Breast epithelium (tissue), 4 donors: ENCODE results near the gene CTNNA3. TPM values are rescaled to one million over a fixed set of nuclear protein-coding genes. Genes with fewer than 3 reads are reported as not detected.

Experiments used
- DNase-seq, 2 donors: peaks; one replicate each; pipeline ENCODE4 v3.0.0-alpha.2; 2019; ENCODE audit warnings: low spot score in 2 of 2
- H3K27ac ChIP-seq, 2 donors: fragments of 200-600 bp; sonication (generic) in 1 of 2; one replicate each; pipeline ENCODE4 v1.5.1; 2016 to 2019; ENCODE audit warnings: mild to moderate bottlenecking in 1 of 2
- H3K27me3 ChIP-seq, 2 donors: fragments of 200-600 bp; sonication (generic) in 1 of 2; one replicate each; pipeline versions ENCODE4 v1.5.1 to v1.6.0; 2017 to 2019; ENCODE audit warnings: control low read depth in 1 of 2, mild to moderate bottlenecking in 1 of 2
- H3K36me3 ChIP-seq: fragments of 200-600 bp; one replicate; pipeline ENCODE4 v1.5.1; 2019
- H3K4me1 ChIP-seq, 2 donors: fragments of 200-600 bp; sonication (generic); one replicate each; pipeline ENCODE4 v1.5.1; 2016 to 2019; ENCODE audit warnings: control low read depth in 1 of 2
- H3K4me3 ChIP-seq, 3 donors: fragments of 200-600 bp; sonication (generic); 1 replicate in 2 of 3; 2 replicates in 1 of 3; pipeline ENCODE4 v1.5.1; 2016 to 2019; ENCODE audit warnings: mild to moderate bottlenecking in 3 of 3, moderate library complexity in 2 of 3
- H3K9me3 ChIP-seq, 2 donors: fragments of 200-600 bp; sonication (generic) in 1 of 2; one replicate each; pipeline ENCODE4 v1.5.1; 2016 to 2019; ENCODE audit warnings: control low read depth in 1 of 2
- POLR2A ChIP-seq: fragments of 450-650 bp; IDR thresholded peaks from one replicate; pipeline ENCODE4 v1.6.1; 2016; ENCODE audit warnings: antibody characterized with exemption, mild to moderate bottlenecking, moderate library complexity
- POLR2AphosphoS5 ChIP-seq, 3 donors: sonication (generic); formaldehyde crosslinking; IDR thresholded peaks; one replicate each; pipeline ENCODE4 v1.6.1; 2017; ENCODE audit warnings: antibody characterized with exemption in 3 of 3
- intact Hi-C: fragments of 100-400 bp; cut with DNase I; formaldehyde crosslinking; loops from one replicate; pipeline ENCODE4 v1.15.1; 2023; ENCODE audit warnings: low total_unique reads
- total RNA-seq, 3 donors: library from RNA; depleted of rRNA; stranded (reverse); fragments of >200 nt; gene quantifications; one replicate each; pipeline ENCODE4 v1.1.0, GENCODE V29; 2016
- TF ChIP-seq, protein P1 (sequence below), 3 donors: fragments of 450-650 bp; IDR thresholded peaks; one replicate each; pipeline ENCODE4 v1.5.1; 2016 to 2017; ENCODE audit warnings: antibody characterized with exemption in 3 of 3, mild to moderate bottlenecking in 3 of 3, moderate library complexity in 3 of 3

CTNNA3 gene
- total RNA-seq, 3 donors from 2014 or later = 0.33 to 1.1 (median 0.59) TPM

DNA sequence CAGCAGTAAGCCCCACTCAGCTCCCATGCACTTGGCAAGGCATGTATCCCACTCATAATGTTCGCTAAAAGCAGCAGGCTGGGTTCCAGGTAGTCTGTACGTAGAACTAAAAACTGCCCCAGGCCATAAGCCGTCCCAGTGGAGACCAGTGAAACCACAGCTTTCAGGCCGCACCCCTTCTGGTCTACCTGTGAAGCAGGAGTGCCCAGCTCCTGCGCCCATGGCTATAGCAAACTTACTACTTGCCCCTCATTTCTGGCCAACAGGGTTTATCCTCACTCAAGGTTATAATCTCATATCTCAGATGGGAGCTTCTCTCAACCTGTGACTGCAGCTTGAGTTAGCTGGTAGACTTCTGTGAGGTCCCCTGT is 1108.3 kb downstream of the CTNNA3 start:
- Histone ChIP-seq H3K4me3 (no peak overlapping the region), H3K4me1 (no peaks in the 10 kb centered on the region), H3K27me3 (no peaks in the 10 kb centered on the region), H3K9me3 (no peaks in the 10 kb centered on the region), H3K27ac (no peak overlapping the region), H3K36me3 (no peaks in the 10 kb centered on the region)
- DNase-seq = no peak
- TF ChIP-seq, protein P1, sequence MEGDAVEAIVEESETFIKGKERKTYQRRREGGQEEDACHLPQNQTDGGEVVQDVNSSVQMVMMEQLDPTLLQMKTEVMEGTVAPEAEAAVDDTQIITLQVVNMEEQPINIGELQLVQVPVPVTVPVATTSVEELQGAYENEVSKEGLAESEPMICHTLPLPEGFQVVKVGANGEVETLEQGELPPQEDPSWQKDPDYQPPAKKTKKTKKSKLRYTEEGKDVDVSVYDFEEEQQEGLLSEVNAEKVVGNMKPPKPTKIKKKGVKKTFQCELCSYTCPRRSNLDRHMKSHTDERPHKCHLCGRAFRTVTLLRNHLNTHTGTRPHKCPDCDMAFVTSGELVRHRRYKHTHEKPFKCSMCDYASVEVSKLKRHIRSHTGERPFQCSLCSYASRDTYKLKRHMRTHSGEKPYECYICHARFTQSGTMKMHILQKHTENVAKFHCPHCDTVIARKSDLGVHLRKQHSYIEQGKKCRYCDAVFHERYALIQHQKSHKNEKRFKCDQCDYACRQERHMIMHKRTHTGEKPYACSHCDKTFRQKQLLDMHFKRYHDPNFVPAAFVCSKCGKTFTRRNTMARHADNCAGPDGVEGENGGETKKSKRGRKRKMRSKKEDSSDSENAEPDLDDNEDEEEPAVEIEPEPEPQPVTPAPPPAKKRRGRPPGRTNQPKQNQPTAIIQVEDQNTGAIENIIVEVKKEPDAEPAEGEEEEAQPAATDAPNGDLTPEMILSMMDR (IDR thresholded peaks at IDR 0.05) = no peak
- no peak for TF ChIP-seq POLR2AphosphoS5 (IDR thresholded peaks at IDR 0.05)
- no peak for TF ChIP-seq POLR2A
- intact Hi-C loops = no loop called here

DNA sequence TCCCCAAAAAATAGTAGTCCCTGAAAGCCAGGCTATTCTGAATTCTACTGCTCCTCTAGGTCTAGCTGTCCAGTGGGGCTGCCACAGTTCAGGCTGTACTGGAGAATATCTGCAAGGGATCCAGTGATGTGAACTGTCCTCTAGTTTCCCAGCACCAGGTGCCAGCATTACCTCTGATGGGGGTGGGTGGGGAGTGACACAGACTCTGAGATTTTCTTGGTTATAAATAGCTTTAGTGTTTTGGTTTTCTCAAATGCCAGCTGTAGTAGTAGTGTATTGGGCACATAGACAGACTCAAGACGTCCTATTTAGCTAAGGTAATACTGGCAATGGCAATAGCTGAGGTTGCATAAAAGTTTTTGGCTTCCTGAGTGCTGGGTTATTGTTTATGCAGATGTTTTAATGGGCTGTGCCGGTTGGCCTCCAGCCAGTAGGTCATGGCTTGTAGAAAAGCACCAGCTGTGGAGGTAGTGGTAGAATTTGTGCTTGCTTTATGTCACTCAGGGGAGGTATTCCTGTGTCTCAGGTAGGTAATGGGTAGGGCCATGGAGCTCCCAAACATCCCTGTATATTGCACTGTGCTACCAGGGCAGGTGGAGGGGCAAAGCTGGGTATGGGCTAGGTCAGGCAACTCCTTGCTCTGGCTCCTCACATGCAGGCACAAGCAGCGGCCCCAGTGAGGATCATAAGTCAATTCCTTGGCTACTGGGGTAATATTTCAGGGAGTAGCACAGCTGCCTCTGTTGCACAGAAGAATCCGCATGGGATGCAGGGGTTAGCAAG is 1108.9 kb downstream of the CTNNA3 start:
- DNase-seq = no peak
- no peak overlapping the region for H3K27ac ChIP-seq
- intact Hi-C loops = no loop called here
- no peak overlapping the region for H3K4me3 ChIP-seq
- H3K27me3 ChIP-seq = no peaks in the 10 kb centered on the region
- H3K36me3 ChIP-seq = no peaks in the 10 kb centered on the region
- H3K4me1 ChIP-seq = no peaks in the 10 kb centered on the region
- TF ChIP-seq POLR2A = no peak
- TF ChIP-seq, protein P1 (IDR thresholded peaks at IDR 0.05) = no peak
- no peak for TF ChIP-seq POLR2AphosphoS5 (IDR thresholded peaks at IDR 0.05)
- no peaks in the 10 kb centered on the region for H3K9me3 ChIP-seq

DNA sequence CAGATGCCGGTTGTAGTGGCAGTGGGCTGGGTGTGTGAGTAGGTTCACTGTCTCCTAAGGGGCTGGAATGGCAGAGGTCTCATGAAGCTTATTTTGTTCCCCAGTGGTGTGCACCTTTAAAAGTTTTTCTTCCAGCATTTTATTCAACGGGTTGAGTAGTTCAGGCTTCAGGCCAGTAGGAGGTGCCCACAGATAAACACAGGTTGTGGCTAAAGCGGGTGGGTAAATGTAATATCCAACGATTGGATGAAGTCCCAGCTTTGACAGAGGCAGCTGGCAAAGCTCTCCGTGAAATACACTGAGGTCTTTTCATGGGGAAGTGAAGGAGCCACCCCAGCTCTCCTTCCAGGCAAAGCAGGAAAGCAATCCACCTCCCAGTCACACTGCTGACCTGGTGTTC is 1109.9 kb downstream of the CTNNA3 start:
- Histone ChIP-seq H3K27me3 (no peaks in the 10 kb centered on the region), H3K27ac (no peak overlapping the region), H3K9me3 (no peaks in the 10 kb centered on the region), H3K4me3 (no peak overlapping the region), H3K36me3 (no peaks in the 10 kb centered on the region), H3K4me1 (no peaks in the 10 kb centered on the region)
- intact Hi-C loops = no loop called here
- TF ChIP-seq POLR2AphosphoS5 (IDR thresholded peaks at IDR 0.05) = no peak
- TF ChIP-seq POLR2A = no peak
- TF ChIP-seq, protein P1 (IDR thresholded peaks at IDR 0.05) = no peak
- no peak for DNase-seq

DNA sequence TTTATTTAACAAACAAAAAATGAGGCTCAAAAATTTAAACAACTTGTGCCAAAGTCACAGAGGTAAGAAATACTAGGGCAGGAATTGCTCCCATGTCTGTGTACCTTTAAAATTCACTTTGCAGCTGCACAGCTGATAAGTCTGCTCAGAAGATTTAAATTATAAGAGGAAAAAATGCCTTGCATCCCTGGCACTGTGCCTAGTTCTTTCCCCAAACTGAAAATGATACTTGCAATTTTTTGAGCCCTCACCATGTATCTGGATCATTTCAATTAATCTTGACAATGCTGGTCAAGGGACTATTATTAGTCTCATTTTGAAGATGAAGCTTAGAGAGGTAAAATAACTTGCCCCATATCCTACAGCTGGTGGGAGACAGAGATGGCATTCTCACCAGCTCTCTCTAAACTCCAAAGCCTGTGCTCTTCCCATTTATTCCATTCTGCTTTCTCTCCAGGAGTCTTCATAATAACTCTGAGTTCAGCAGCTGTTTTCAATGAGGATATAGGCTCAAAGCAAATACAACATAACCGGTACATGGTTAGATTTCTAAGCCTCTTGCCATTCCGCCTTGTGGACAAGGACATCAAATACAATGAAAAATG is 1120.6 kb downstream of the CTNNA3 start:
- H3K36me3 ChIP-seq = no peaks in the 10 kb centered on the region
- no peak for DNase-seq
- H3K27me3 ChIP-seq = no peaks in the 10 kb centered on the region
- intact Hi-C loops = no loop called here
- no peaks in the 10 kb centered on the region for H3K4me1 ChIP-seq
- H3K27ac ChIP-seq = no peak overlapping the region
- no peaks in the 10 kb centered on the region for H3K9me3 ChIP-seq
- H3K4me3 ChIP-seq = no peak overlapping the region
- TF ChIP-seq, protein P1 (IDR thresholded peaks at IDR 0.05) = no peak
- TF ChIP-seq POLR2A (no peak), POLR2AphosphoS5 (IDR thresholded peaks at IDR 0.05) (no peak)

GRCh38 chr10:66572700-66573099 is 1123.3 kb downstream of the CTNNA3 start:
- intact Hi-C loops = no loop called here
- Histone ChIP-seq H3K27me3 (no peaks in the 10 kb centered on the region), H3K9me3 (no peaks in the 10 kb centered on the region), H3K27ac (no peak overlapping the region), H3K4me1 (no peaks in the 10 kb centered on the region), H3K36me3 (no peaks in the 10 kb centered on the region), H3K4me3 (no peak overlapping the region)
- no peak for DNase-seq
- TF ChIP-seq POLR2AphosphoS5 (IDR thresholded peaks at IDR 0.05) (no peak), POLR2A (no peak)
- TF ChIP-seq, protein P1 (IDR thresholded peaks at IDR 0.05) = no peak
